Endodermal cell (in vitro differentiated cells): Measurements from ENCODE around the gene ANKRD9. TPM values are rescaled to one million over a fixed set of nuclear protein-coding genes. Genes with fewer than 3 reads are reported as not detected.
"Not testable (repeated sequence)": the region's sequence is repeated elsewhere in the genome, so short reads cannot be mapped to it uniquely, and the experiment has no call there.

ENCODE experiments used
- DNase-seq: peaks from one replicate; pipeline ENCODE4 v3.0.0-alpha.2; 2017
- H3K27ac ChIP-seq: 2 replicates; pipeline ENCODE4 v1.5.1; 2013; ENCODE audit warnings: mild to moderate bottlenecking, low read depth, low read length, moderate library complexity
- H3K27me3 ChIP-seq: 2 replicates; pipeline ENCODE4 v1.6.1; 2013; ENCODE audit warnings: mild to moderate bottlenecking, low read length, moderate library complexity; ENCODE audit not compliant: insufficient read depth, control insufficient read depth, poor library complexity, severe bottlenecking
- H3K36me3 ChIP-seq: 2 replicates; pipeline ENCODE4 v1.7.0; 2013; ENCODE audit warnings: mild to moderate bottlenecking, low read length, moderate library complexity; ENCODE audit not compliant: control insufficient read depth, insufficient read depth
- H3K4me1 ChIP-seq: one replicate; pipeline ENCODE4 v1.7.0; 2013; ENCODE audit warnings: low read length; ENCODE audit not compliant: control insufficient read depth, insufficient read depth
- H3K4me3 ChIP-seq: 2 replicates; pipeline ENCODE4 v1.5.1; 2013; ENCODE audit warnings: mild to moderate bottlenecking, low read length, moderate library complexity
- H3K9ac ChIP-seq: 2 replicates; pipeline ENCODE4 v1.6.1; 2013; ENCODE audit warnings: mild to moderate bottlenecking, low read length, moderate library complexity; ENCODE audit not compliant: poor library complexity, severe bottlenecking; ENCODE audit errors: extremely low read depth
- H3K9me3 ChIP-seq: 2 replicates; pipeline ENCODE4 v1.6.1; 2013; ENCODE audit warnings: mild to moderate bottlenecking, low read length, moderate library complexity; ENCODE audit not compliant: control insufficient read depth
- H3K27ac Mint-ChIP-seq: 2 replicates; pipeline ENCODE4 v1.8.0; 2020; ENCODE audit warnings: mixed read lengths
- H3K27me3 Mint-ChIP-seq: 2 replicates; pipeline ENCODE4 v1.8.0; 2021; ENCODE audit warnings: mild to moderate bottlenecking, mixed read lengths; ENCODE audit not compliant: insufficient read depth
- H3K36me3 Mint-ChIP-seq: 2 replicates; pipeline ENCODE4 v1.8.0; 2020; ENCODE audit warnings: low read depth, mixed read lengths
- H3K4me1 Mint-ChIP-seq: 2 replicates; pipeline ENCODE4 v1.8.0; 2020; ENCODE audit warnings: mixed read lengths
- H3K4me3 Mint-ChIP-seq: 2 replicates; pipeline ENCODE4 v1.8.0; 2020; ENCODE audit warnings: mild to moderate bottlenecking, moderate library complexity, mixed read lengths
- H3K9me3 Mint-ChIP-seq: 2 replicates; pipeline ENCODE4 v1.8.0; 2020; ENCODE audit warnings: mild to moderate bottlenecking, mixed read lengths
- CTCF ChIP-seq: fragments of 200-600 bp; sonication (generic); conservative IDR thresholded peaks from 2 replicates; pipeline ENCODE4 v1.5.0; 2021; ENCODE audit warnings: antibody characterized with exemption, mild to moderate bottlenecking
- WGBS, 2 experiments: methylation state at CpG; one replicate each; pipeline versions ENCODE4 v1.1.5 to v1.1.7; 2013; ENCODE audit warnings: missing lambda C conversion rate in 2 of 2, mixed read lengths in 1 of 2; ENCODE audit not compliant: insufficient coverage in 1 of 2, insufficient read length in 1 of 2; 5-methylcytosine and 5-hydroxymethylcytosine counted together
- total RNA-seq, 2 donors: library from RNA; stranded (reverse); fragmentation: NEBNext Ultra II Directional in 1 of 2; extraction: Animal tissue kit (Norgen Biotek cat#: 25700) in 1 of 2; gene quantifications; 2 replicates in 1 of 2; 3 replicates in 1 of 2; pipeline ENCODE4 v1.2.1, GENCODE V29; 2021

ANKRD9 gene
- total RNA-seq, 2 donors from 2014 or later = 32.7 to 38.9 TPM

- peak; percentile 67 for DNase-seq
- TF ChIP-seq CTCF = no peak
- H3K4me1 Mint-ChIP-seq = peaks cover 9% of the 10 kb centered on the region
- Histone ChIP-seq H3K27ac (no peak overlapping the region), H3K9me3 (no peaks in the 10 kb centered on the region), H3K27me3 (peaks cover 9% of the 10 kb centered on the region), H3K4me1 (no peaks in the 10 kb centered on the region), H3K9ac (no peak overlapping the region), H3K4me3 (no peak overlapping the region), H3K36me3 (no peaks in the 10 kb centered on the region)
- H3K27me3 Mint-ChIP-seq = peaks cover 22% of the 10 kb centered on the region
- WGBS, 2 experiments = 43 to 59% methylated on average over 9 to 43 of the region's 43 CpGs
- no peak overlapping the region for H3K4me3 Mint-ChIP-seq
- no peaks in the 10 kb centered on the region for H3K36me3 Mint-ChIP-seq
- no peaks in the 10 kb centered on the region for H3K9me3 Mint-ChIP-seq
- peak overlapping the region; percentile 26 for H3K27ac Mint-ChIP-seq
Observed at GRCh38 chr14:102544046-102544746, 34.6 kb upstream of the ANKRD9 start.

GRCh38 chr14:102541771-102542170 is 32.2 kb upstream of the ANKRD9 start:
- Mint-ChIP-seq H3K4me3 (no peak overlapping the region), H3K27ac (no peak overlapping the region), H3K36me3 (no peaks in the 10 kb centered on the region), H3K9me3 (no peaks in the 10 kb centered on the region), H3K27me3 (peaks cover 21% of the 10 kb centered on the region), H3K4me1 (peaks cover 9% of the 10 kb centered on the region)
- DNase-seq = peak; percentile 78
- TF ChIP-seq CTCF = peak; percentile 63
- Histone ChIP-seq H3K36me3 (no peaks in the 10 kb centered on the region), H3K4me3 (no peak overlapping the region), H3K27ac (no peak overlapping the region), H3K4me1 (no peaks in the 10 kb centered on the region), H3K27me3 (peaks cover 9% of the 10 kb centered on the region), H3K9ac (no peak overlapping the region), H3K9me3 (no peaks in the 10 kb centered on the region)
- 86% methylated on average over 7 to 10 of the region's 10 CpGs for WGBS, 2 experiments

DNA sequence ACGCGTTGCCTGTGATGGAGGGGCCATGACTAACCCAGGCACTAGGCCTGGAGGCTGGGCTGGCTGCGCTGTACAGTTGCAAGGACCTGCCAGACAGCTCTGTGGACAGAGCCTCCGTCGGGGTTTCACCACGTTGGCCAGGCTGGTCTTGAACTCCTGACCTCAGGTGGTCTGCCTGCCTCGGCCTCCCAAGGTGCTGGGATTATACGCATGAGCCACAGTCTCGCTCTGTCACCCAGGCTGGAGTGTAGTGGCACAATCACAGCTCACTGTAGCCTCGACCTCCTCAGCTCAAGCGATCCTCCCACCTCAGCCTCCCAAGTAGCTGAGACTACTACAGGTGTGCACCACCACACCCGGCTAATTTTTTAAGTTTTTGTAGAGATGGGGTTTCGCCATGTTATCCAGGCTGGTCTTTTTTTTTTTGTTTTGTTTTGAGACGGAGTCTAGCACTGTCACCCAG is 31.5 kb upstream of the ANKRD9 start:
- not testable (repeated sequence) for H3K9me3 Mint-ChIP-seq, DNase-seq, H3K9ac ChIP-seq, H3K27ac Mint-ChIP-seq, H3K9me3 ChIP-seq, H3K36me3 Mint-ChIP-seq, H3K4me3 Mint-ChIP-seq, H3K27ac ChIP-seq, H3K4me1 Mint-ChIP-seq, H3K36me3 ChIP-seq, H3K27me3 ChIP-seq, H3K4me3 ChIP-seq, H3K4me1 ChIP-seq
- 95 to 97% methylated on average over 7 to 14 of the region's 14 CpGs for WGBS, 2 experiments
- peaks cover 21% of the 10 kb centered on the region for H3K27me3 Mint-ChIP-seq
